ENCODE results near the gene STRN4. TPM values are rescaled to one million over a fixed set of nuclear protein-coding genes. Genes with fewer than 3 reads are reported as not detected.

The STRN4 gene
- total RNA-seq, 1 experiment from 2014 or later = 143 TPM

- H3K56ac ChIP-seq (ENCODE audit: insufficient read length, low read depth, low read length) = no peak overlapping the region
- Mint-ChIP-seq H3K27ac (peak overlapping the region; percentile 67 to 95 (median 80); a peak in 5 of 7 replicates), H3K36me3 (ENCODE audit: insufficient read depth in 1 of 3, low read depth in 3 of 3) (peaks cover 7 to 25% (median 23%) of the 10 kb centered on the region in 3 experiments), H3K4me3 (peak overlapping the region; percentile 91 to 97), H3K4me1 (peaks cover 23 to 32% of the 10 kb centered on the region in 2 experiments), H3K27me3 (ENCODE audit: low read depth) (no peaks in the 10 kb centered on the region), H3K9me3 (no peaks in the 10 kb centered on the region)
- H3K23me2 ChIP-seq (ENCODE audit: insufficient read length, low read depth, low read length, poor library complexity, severe bottlenecking) = peaks cover 15% of the 10 kb centered on the region
- no peak overlapping the region for H2BK20ac ChIP-seq (ENCODE audit: low read depth, low read length, poor library complexity, severe bottlenecking)
- peaks cover 3% of the 10 kb centered on the region for H3K79me1 ChIP-seq (ENCODE audit: insufficient read depth, low read depth, low read length, poor library complexity, severe bottlenecking)
- no peak overlapping the region for H2BK15ac ChIP-seq (ENCODE audit: low read depth, low read length)
- no peaks in the 10 kb centered on the region for H3K9me3 ChIP-seq (ENCODE audit: control insufficient read depth, low read depth, low read length)
- H4K5ac ChIP-seq (ENCODE audit: insufficient read length, low read depth, low read length) = no peak overlapping the region
- H3K4ac ChIP-seq (ENCODE audit: low read depth, low read length) = no peak overlapping the region
- H3K79me2 ChIP-seq (ENCODE audit: insufficient read depth, low read length) = no peaks in the 10 kb centered on the region; the same call in 1 of the 2 replicates
- no peak overlapping the region for H2BK12ac ChIP-seq (ENCODE audit: insufficient read length, low read depth, low read length)
- H3K14ac ChIP-seq (ENCODE audit: insufficient read depth, low read length) = no peak overlapping the region
- no peak overlapping the region for H3T11ph ChIP-seq (ENCODE audit: low read length)
- no CpG with 5 or more reads among the region's 12 CpGs for WGBS (ENCODE audit: extremely low coverage, insufficient read length, low lambda C conversion rate)
- DNase-seq = no peak
- no peak overlapping the region for H2AFZ ChIP-seq (ENCODE audit: low read length)
- no peak overlapping the region for H2BK120ac ChIP-seq (ENCODE audit: low read depth, low read length, poor library complexity, severe bottlenecking)
- no peak for TF ChIP-seq CTCF (conservative IDR thresholded peaks at IDR 0.05)
- H3K23ac ChIP-seq (ENCODE audit: insufficient read length, low read depth, low read length) = no peak overlapping the region
- H3K27me3 ChIP-seq (ENCODE audit: insufficient read depth, low read length) = no peaks in the 10 kb centered on the region
- H3K27ac ChIP-seq (ENCODE audit: insufficient read length, low read depth, low read length) = no peak overlapping the region
- H2AK5ac ChIP-seq (ENCODE audit: insufficient read length, low read length) = no peak overlapping the region
- H3K9ac ChIP-seq (ENCODE audit: extremely low read depth, insufficient read length, low read length) = peak overlapping the region; percentile 0
- no peak overlapping the region for H4K8ac ChIP-seq (replicated peaks; ENCODE audit: insufficient read length, low read depth, low read length)
- no peaks in the 10 kb centered on the region; the same call in 1 of the 2 replicates for H3K4me1 ChIP-seq (ENCODE audit: insufficient read depth, low read length)
- H4K91ac ChIP-seq (ENCODE audit: insufficient read length, low read depth, low read length) = no peak overlapping the region
- H3K4me2 ChIP-seq (ENCODE audit: insufficient read depth, insufficient read length, low read length) = peak overlapping the region; percentile 49
- no peak overlapping the region for H2BK5ac ChIP-seq (ENCODE audit: insufficient read length, low read length)
- H4K20me1 ChIP-seq (ENCODE audit: control insufficient read depth, insufficient read depth, insufficient read length) = no peaks in the 10 kb centered on the region
- H3K18ac ChIP-seq (ENCODE audit: insufficient read length, low read depth, low read length) = no peak overlapping the region
Observed at GRCh38 chr19:46714444-46715106, 31.7 kb downstream of the STRN4 start.
